Activated CD4-positive, alpha-beta T cell treated with anti-CD3 and anti-CD28 coated beads for 4 hours (primary cell): ENCODE measurements around the gene BCAM.
"Not testable (repeated sequence)": the region's sequence is repeated elsewhere in the genome, so short reads cannot be mapped to it uniquely, and the experiment has no call there.

Experiments used
- DNase-seq, 2 donors: peaks; one replicate each; pipeline ENCODE4 v3.0.0-alpha.2; 2020

Gene BCAM

DNA sequence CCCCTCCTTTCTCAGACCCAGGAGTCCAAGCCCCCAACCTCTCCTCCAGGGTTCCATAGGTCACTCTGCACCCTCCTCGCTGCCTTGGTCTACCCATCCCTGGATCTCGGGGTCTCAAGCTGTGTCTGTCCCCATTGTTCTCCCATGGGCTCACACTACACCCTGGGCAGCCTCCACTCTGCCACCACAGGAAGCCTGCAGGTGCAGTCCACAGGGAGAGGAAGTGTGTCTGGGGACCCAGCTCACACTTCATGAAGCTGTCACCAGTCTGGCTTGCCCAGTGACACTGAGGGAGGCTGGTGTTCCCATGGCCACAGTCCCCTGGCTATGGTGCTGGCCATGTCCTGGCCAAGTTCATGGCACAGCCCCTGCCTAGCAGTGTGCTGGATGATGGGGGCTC lies 42.5 kb downstream of the BCAM start:
- DNase-seq = no peak

DNA sequence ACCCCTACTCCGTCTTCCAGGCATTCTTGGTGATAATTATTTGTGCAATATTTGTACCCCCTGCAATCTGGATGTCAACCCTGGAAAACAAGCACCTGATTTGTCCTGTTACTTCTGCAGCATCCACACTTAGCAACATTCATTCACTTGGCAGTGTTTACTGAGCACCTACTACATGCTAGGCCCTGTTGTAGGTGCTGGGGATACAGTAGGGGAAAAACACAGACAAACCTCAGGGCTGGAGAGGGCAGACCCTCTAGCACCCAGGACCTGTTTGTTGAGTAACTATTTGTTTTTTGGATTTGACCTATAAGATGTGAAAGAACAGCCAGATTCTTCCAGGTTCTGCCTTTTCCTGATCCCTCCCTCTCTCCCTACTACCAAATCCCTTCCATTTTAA lies 46.7 kb downstream of the BCAM start:
- no peak for DNase-seq

DNA sequence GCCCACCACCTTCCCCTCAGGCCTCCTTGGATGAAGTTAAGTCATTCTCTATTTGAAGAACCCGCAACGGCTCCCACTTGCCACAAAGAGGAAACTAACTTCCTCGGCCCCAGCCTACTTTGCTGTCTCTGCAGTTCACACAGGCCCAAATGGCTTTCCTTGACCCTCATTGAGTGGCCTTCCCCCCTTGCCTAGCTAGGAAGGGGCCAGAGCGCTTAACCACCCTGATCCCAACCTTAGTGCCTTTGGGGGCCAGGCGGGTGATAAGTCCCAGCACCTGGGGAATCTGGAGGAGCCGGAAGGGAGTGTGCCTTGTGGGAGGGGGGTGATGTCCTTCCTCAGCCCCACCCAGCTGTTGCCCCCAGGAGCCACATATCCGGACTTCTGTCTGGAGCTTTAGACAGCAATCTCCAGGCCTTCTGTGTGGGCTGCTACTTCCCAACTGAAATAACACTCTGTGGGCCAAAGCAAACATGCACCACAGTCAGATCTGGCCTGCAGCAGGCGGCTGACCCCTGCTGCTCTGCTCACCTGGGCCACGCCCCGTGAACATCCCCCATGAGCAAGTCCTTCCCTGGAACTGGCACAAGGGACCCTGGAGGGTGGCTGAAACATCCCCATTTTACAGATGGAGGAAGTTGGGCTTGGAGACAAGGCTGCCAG lies 47.6 kb downstream of the BCAM start:
- no peak for DNase-seq

DNA sequence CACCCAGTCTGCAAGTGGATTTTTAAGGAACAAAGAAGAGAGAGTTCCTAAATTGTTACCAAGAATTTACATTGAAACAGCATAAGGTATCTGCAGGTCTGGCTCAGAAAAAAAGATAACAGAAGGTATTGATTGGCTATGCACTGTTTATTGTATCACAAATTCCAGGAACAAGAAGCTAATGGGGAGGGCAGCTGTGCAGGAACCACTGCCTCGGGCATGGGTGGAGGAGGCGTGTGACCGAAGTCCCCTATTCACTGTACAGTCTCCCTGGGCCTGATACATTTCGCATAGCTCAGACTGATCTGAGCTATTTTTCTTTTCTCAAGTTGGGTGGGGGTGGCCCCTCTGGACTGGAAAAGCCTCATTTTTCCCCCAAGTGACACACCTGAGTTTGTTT lies 48.9 kb downstream of the BCAM start:
- no peak for DNase-seq

DNA sequence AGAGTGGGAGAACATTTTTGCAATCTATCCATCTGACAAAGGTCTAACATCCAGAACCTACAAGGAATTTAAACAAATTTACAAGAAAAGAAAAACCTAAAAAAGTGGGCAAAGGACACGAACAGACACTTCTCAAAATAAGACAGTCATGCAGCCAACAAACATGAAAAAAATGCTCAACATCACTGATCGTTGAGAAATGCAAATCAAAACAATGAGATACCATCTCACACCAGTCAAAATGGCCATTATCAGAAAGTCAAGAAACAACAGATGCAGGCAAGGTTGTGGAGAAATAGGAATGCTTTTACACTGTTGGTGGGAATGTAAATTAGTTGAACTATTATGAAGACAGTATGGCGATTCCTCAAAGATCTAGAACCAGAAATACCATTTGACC lies 52.7 kb downstream of the BCAM start:
- not testable (repeated sequence) for DNase-seq

DNA sequence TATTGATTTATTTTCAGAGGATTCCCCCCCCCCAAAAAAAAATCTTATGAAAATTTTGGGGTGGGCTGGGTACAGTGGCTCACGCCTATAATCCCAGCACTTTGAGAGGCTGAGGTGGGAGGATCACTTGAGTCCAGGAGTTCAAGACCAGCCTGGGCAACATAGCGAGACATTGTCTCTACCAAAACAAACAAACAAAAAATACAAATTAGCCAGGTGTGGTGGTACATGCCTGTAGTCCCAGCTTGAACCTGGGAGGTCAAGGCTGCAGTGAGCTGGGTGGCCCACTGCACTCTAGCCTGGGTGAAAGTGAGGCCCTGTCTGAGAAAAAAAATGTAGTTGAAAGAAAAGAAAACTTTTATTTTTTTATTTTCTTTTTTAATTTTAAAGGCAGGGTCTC lies 55.1 kb downstream of the BCAM start:
- DNase-seq = no peak

DNA sequence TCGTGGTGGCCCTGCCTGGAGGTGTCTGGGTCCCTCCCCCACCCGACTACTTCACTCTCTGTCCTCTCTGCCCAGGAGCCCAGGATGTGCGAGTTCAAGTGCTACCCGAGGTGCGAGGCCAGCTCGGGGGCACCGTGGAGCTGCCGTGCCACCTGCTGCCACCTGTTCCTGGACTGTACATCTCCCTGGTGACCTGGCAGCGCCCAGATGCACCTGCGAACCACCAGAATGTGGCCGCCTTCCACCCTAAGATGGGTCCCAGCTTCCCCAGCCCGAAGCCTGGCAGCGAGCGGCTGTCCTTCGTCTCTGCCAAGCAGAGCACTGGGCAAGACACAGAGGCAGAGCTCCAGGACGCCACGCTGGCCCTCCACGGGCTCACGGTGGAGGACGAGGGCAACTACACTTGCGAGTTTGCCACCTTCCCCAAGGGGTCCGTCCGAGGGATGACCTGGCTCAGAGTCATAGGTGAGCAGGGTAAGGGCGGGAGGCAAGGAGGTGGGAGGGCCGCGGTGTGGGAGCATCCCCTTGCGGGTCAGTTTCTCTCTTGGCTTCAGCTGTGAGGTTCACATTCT lies 56.4 kb downstream of the BCAM start:
- no peak for DNase-seq

DNA sequence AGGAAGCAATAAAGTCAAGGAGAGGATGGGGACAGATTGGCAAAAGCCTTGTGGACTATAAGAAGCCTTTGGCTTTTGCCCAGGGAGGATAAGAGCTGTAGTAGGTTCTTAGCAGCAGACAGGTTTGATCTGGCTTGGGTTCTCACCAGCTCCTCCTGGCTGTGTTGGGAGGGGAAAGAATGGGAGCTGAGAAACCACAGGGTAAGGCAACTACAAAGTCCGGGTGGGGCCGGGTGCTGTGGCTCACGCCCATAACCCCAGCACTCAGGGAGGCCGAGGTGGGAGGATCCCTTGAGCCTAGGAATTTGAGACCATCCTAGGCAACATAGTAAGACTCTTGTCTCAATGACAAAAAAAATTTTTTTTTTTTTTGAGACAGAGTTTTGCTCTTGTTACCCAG lies 57.8 kb downstream of the BCAM start:
- no peak for DNase-seq

DNA sequence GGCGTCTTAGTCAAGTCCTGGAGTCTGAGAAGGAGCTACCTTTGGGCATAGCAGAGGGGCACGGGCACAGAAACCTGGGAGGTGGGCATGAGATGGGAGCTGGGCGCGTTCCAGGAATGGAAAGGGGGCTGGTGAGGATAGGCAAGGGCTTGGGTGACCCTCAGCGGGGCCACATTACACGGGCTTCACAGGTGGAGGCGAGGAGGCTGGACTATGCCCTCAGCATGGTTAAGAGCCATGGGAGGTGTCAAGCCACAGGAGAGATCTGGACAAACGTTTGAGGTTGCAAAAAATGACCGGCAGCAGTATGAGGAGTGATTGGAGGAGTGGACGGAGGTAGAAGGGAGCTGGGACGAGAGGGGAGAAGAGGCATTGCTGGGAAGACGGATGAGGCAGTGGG lies 58.7 kb downstream of the BCAM start:
- DNase-seq = no peak

DNA sequence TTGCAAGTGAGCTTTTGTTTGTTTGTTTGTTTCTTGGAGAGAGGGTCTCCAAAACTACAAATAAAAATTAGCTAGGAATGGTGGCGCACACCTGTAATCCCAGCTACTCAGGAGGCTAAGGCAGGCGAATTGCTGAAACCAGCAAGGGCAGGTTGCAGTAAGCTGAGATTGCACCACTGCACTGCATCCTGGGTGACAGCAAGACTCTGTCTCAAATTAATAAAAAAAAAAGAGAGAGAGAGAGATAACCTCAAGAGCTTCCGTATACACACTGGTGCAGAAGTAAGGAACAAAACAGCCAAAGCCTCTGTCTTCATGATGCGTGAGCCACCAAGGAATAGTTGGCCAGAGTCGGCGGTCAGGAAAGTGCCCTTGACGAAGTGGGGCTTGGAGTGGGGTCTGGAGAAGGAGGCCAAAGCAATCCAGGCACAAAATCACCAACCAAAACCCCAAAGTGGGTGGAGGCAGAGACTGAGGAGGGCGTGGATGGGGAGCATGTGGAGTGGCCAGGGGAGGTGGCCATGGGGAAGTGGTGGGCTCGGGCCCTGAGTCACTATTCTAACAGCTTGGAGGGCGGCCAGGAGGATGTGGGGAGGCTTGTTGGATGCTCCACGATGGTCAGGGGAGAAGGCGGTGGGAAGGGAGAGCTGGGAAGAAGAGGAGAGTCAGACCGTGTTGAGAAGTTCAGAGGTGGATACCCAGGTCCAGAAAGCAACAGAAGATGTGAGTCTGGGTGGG lies 61.0 kb downstream of the BCAM start:
- no peak for DNase-seq
